Endodermal cell (in vitro differentiated cells): ENCODE data around the gene GPR142. TPM values are rescaled to one million over a fixed set of nuclear protein-coding genes. Genes with fewer than 3 reads are reported as not detected.
A peak's percentile ranks its signal among the peaks of the same experiment; 100 is the strongest.

Source experiments
- DNase-seq: peaks from one replicate; pipeline ENCODE4 v3.0.0-alpha.2; 2017
- H3K27ac ChIP-seq: 2 replicates; pipeline ENCODE4 v1.5.1; 2013; ENCODE audit warnings: mild to moderate bottlenecking, low read depth, low read length, moderate library complexity
- H3K27me3 ChIP-seq: 2 replicates; pipeline ENCODE4 v1.6.1; 2013; ENCODE audit warnings: mild to moderate bottlenecking, low read length, moderate library complexity; ENCODE audit not compliant: insufficient read depth, control insufficient read depth, poor library complexity, severe bottlenecking
- H3K36me3 ChIP-seq: 2 replicates; pipeline ENCODE4 v1.7.0; 2013; ENCODE audit warnings: mild to moderate bottlenecking, low read length, moderate library complexity; ENCODE audit not compliant: control insufficient read depth, insufficient read depth
- H3K4me1 ChIP-seq: one replicate; pipeline ENCODE4 v1.7.0; 2013; ENCODE audit warnings: low read length; ENCODE audit not compliant: control insufficient read depth, insufficient read depth
- H3K4me3 ChIP-seq: 2 replicates; pipeline ENCODE4 v1.5.1; 2013; ENCODE audit warnings: mild to moderate bottlenecking, low read length, moderate library complexity
- H3K9ac ChIP-seq: 2 replicates; pipeline ENCODE4 v1.6.1; 2013; ENCODE audit warnings: mild to moderate bottlenecking, low read length, moderate library complexity; ENCODE audit not compliant: poor library complexity, severe bottlenecking; ENCODE audit errors: extremely low read depth
- H3K9me3 ChIP-seq: 2 replicates; pipeline ENCODE4 v1.6.1; 2013; ENCODE audit warnings: mild to moderate bottlenecking, low read length, moderate library complexity; ENCODE audit not compliant: control insufficient read depth
- H3K27ac Mint-ChIP-seq: 2 replicates; pipeline ENCODE4 v1.8.0; 2020; ENCODE audit warnings: mixed read lengths
- H3K27me3 Mint-ChIP-seq: 2 replicates; pipeline ENCODE4 v1.8.0; 2021; ENCODE audit warnings: mild to moderate bottlenecking, mixed read lengths; ENCODE audit not compliant: insufficient read depth
- H3K36me3 Mint-ChIP-seq: 2 replicates; pipeline ENCODE4 v1.8.0; 2020; ENCODE audit warnings: low read depth, mixed read lengths
- H3K4me1 Mint-ChIP-seq: 2 replicates; pipeline ENCODE4 v1.8.0; 2020; ENCODE audit warnings: mixed read lengths
- H3K4me3 Mint-ChIP-seq: 2 replicates; pipeline ENCODE4 v1.8.0; 2020; ENCODE audit warnings: mild to moderate bottlenecking, moderate library complexity, mixed read lengths
- H3K9me3 Mint-ChIP-seq: 2 replicates; pipeline ENCODE4 v1.8.0; 2020; ENCODE audit warnings: mild to moderate bottlenecking, mixed read lengths
- CTCF ChIP-seq: fragments of 200-600 bp; sonication (generic); conservative IDR thresholded peaks from 2 replicates; pipeline ENCODE4 v1.5.0; 2021; ENCODE audit warnings: antibody characterized with exemption, mild to moderate bottlenecking
- WGBS, 2 experiments: methylation state at CpG; one replicate each; pipeline versions ENCODE4 v1.1.5 to v1.1.7; 2013; ENCODE audit warnings: missing lambda C conversion rate in 2 of 2, mixed read lengths in 1 of 2; ENCODE audit not compliant: insufficient coverage in 1 of 2, insufficient read length in 1 of 2; 5-methylcytosine and 5-hydroxymethylcytosine counted together
- total RNA-seq, 2 donors: library from RNA; stranded (reverse); fragmentation: NEBNext Ultra II Directional in 1 of 2; extraction: Animal tissue kit (Norgen Biotek cat#: 25700) in 1 of 2; gene quantifications; 2 replicates in 1 of 2; 3 replicates in 1 of 2; pipeline ENCODE4 v1.2.1, GENCODE V29; 2021

The GPR142 gene
- total RNA-seq, 2 donors from 2014 or later, result 0.29 to 0.92 TPM

DNA sequence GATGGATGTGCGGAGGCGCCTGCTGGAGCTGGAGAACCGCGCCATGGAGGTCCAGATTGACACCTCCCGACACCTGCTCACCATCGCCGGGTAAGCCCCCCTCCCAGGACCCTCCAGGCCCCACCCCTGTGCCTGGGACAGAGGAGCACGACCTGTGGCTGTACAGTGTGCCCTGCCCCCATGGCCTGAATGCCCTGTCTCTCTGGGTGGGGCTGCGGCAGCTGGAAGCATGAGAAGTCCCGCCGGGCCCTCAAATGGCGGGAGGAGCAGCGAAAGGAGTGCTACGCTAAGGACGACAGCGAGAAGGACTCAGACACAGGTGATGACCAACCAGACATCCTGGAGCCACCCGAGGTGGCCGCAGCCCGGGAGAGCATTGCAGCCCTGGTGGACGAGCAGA is 16.8 kb upstream of the GPR142 start:
- Histone ChIP-seq H3K4me1 (no peaks in the 10 kb centered on the region), H3K9ac (no peak overlapping the region), H3K4me3 (no peak overlapping the region), H3K9me3 (no peaks in the 10 kb centered on the region), H3K27ac (no peak overlapping the region), H3K27me3 (peaks cover 72% of the 10 kb centered on the region), H3K36me3 (no peaks in the 10 kb centered on the region)
- no peaks in the 10 kb centered on the region for H3K4me1 Mint-ChIP-seq
- no peak overlapping the region for H3K27ac Mint-ChIP-seq
- 86 to 87% methylated on average over 17 to 20 of the region's 20 CpGs for WGBS, 2 experiments
- no peak for DNase-seq
- no peaks in the 10 kb centered on the region for H3K9me3 Mint-ChIP-seq
- TF ChIP-seq CTCF, result no peak
- peaks cover 80% of the 10 kb centered on the region for H3K27me3 Mint-ChIP-seq
- H3K4me3 Mint-ChIP-seq, result no peak overlapping the region
- H3K36me3 Mint-ChIP-seq, result no peaks in the 10 kb centered on the region

- Histone ChIP-seq H3K27ac (no peak overlapping the region), H3K9me3 (no peaks in the 10 kb centered on the region), H3K4me1 (no peaks in the 10 kb centered on the region), H3K36me3 (no peaks in the 10 kb centered on the region), H3K27me3 (peaks cover 84% of the 10 kb centered on the region), H3K9ac (no peak overlapping the region), H3K4me3 (no peak overlapping the region)
- peak; percentile 92 for DNase-seq
- TF ChIP-seq CTCF, result peak; percentile 73
- WGBS, 2 experiments, result 10 to 17% methylated on average over 16 to 55 of the region's 55 CpGs
- Mint-ChIP-seq H3K4me3 (no peak overlapping the region), H3K27ac (no peak overlapping the region), H3K9me3 (no peaks in the 10 kb centered on the region), H3K27me3 (peaks cover 91% of the 10 kb centered on the region), H3K4me1 (no peaks in the 10 kb centered on the region), H3K36me3 (no peaks in the 10 kb centered on the region)
Measured at GRCh38 chr17:74351552-74352210, 15.6 kb upstream of the GPR142 start.

GRCh38 chr17:74353446-74354060 is 13.8 kb upstream of the GPR142 start:
- no peak for DNase-seq
- H3K36me3 Mint-ChIP-seq, result no peaks in the 10 kb centered on the region
- no peak for TF ChIP-seq CTCF
- no peaks in the 10 kb centered on the region for H3K9me3 Mint-ChIP-seq
- H3K27ac Mint-ChIP-seq, result no peak overlapping the region
- H3K36me3 ChIP-seq, result no peaks in the 10 kb centered on the region
- H3K4me3 ChIP-seq, result no peak overlapping the region
- no peak overlapping the region for H3K9ac ChIP-seq
- H3K27me3 ChIP-seq, result peaks cover 95% of the 10 kb centered on the region
- peaks cover 95% of the 10 kb centered on the region for H3K27me3 Mint-ChIP-seq
- no peaks in the 10 kb centered on the region for H3K9me3 ChIP-seq
- no peaks in the 10 kb centered on the region for H3K4me1 ChIP-seq
- peaks cover 2% of the 10 kb centered on the region for H3K4me1 Mint-ChIP-seq
- no peak overlapping the region for H3K27ac ChIP-seq
- 88 to 90% methylated on average over 8 to 10 of the region's 10 CpGs for WGBS, 2 experiments
- no peak overlapping the region for H3K4me3 Mint-ChIP-seq
